Germinal center (tissue), 1 donor: Measurements from ENCODE around the gene ZBTB20.

ENCODE experiments used
- DNase-seq: peaks from one replicate; pipeline ENCODE4 v3.0.0; 2012; ENCODE audit warnings: mixed read lengths, low spot score

ZBTB20 gene

DNA sequence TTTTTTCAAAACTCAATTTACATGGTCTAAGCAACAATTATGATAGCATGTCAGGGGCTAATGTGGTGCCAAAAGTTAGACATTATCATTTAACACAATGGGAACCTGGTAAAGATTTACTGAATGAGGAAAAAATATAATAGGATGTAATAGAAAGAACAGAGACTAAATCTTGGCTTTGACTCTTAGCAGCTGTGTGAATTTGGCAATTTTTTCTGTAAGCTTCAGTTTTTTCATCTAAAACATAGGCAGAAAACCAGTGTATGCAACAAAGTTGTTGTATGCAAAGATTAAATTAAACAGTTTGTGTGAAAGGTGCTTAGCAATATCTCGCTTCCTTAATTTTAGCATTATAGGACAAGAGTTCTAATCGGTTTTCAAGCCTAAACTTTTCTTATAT is 57.6 kb downstream of the ZBTB20 start:
- no peak for DNase-seq

DNA sequence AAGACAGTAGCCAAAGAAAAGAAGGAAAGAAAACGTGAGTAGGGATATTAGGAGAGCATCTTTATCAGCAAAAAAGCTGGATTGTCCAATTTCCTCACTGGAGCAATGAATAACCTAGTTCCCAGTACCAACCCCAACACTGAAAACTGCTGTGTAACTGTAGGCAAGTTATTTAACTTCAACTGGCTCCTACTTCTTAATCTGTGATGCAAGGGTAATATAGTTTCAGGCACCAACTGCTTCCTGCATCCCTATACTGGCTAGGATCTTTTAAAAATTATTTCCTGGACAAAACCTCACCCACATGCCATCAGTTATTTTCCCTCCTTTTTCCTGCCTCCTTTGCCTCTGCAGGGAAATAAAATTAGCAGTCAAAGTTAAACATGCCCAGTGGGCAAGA is 59.6 kb downstream of the ZBTB20 start:
- no peak for DNase-seq

DNA sequence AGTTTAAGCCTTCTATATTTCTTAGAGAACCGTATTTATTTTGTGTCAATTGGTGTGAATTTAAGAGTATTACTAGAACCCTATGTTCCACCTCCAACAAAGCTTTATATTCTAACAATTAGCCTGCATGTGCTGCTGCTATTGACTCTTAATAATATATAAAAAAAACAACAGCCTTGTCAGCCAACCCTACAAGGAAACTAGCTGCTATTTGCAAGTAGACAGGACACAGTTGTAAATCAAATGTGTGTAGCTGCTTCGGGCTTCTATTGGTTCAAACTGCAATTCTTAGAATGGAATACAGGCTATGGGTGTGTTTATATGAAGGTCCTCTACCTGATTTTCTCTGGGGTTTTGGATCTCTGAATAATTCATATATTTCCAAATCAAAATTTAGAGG is 60.7 kb downstream of the ZBTB20 start:
- DNase-seq: no peak

DNA sequence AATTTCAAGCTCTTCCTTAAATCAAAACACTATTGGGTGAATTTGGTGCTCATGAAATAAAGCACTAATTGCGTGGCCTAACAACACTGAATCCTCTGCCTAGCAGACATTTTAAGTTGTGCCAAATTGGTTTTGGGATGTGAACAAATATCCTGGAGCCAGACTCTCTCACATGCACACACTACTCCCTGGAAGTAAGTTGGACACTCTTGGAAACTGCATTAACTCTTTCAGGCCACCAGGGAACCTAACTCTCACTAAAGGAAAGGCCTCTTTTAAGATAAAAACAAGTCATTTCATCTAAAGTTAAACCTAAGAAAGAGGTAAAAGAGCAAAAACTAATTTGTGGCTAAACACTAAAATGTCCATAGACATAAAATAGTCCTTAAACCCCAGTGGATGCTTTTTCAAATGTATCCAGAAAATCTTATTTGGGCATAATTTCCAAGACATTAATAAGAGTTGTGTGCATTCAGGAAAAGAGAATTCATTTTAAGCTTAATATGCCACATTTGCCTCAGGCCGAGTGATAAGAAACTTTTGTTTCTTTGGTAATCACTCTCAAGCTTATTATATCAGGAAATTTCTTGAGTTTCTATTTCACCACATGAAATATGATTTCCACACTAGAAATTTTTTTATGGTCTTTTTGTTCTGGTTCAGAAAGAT is 61.8 kb downstream of the ZBTB20 start:
- no peak for DNase-seq

DNA sequence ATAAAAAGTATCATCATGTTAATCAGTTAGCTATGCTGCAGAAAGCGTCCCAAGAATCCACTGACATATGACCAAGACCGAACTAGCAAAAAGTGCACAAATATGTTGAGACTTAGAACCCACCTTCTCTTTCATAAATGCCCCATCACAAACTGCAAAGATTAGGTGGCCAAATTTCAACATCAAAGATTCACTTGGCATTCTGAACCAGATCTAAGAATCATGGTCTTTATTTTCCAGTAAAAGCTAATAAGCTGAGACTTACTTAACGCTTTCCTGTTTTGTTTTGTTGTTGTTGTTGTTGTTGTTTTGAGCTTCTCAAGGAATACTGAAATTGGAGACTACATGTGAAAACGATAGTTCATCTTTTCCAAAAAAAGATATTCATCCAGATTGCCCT is 62.4 kb downstream of the ZBTB20 start:
- no peak for DNase-seq

DNA sequence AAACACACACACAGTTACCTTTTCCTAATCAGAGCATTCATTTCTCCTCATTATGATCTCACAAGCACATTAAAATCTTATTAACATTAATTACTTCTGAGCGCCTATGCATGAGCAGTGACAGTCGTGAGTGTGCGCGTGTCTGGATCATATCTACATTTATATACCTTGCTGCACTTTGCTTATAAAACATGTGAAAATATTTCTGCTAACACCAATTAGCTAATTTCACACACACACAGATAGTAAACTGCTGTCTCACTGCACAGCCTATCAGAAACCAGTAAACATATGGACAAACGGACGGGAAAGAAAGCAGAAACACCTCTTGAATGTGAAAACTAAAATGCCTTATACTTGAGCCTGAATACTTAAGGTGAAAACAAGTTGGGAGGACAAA is 64.8 kb downstream of the ZBTB20 start:
- no peak for DNase-seq

DNA sequence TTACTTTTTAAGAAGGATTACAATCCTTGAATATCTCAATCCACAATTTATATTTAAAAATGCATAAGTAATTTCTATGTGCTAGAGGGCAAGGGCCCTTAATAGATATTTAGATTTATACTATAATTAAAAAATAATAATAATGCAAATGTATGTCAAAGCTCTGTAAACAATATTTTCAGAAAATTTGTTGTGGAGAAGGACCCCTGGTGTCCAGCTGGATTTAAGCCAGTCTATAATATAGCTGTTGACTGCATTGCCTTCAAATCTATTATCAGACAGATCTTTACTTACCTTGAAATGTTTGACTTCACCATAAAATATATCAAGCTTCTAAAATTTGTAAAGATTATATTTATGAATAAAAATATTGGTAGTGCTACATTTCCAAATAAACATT is 65.6 kb downstream of the ZBTB20 start:
- DNase-seq: no peak

DNA sequence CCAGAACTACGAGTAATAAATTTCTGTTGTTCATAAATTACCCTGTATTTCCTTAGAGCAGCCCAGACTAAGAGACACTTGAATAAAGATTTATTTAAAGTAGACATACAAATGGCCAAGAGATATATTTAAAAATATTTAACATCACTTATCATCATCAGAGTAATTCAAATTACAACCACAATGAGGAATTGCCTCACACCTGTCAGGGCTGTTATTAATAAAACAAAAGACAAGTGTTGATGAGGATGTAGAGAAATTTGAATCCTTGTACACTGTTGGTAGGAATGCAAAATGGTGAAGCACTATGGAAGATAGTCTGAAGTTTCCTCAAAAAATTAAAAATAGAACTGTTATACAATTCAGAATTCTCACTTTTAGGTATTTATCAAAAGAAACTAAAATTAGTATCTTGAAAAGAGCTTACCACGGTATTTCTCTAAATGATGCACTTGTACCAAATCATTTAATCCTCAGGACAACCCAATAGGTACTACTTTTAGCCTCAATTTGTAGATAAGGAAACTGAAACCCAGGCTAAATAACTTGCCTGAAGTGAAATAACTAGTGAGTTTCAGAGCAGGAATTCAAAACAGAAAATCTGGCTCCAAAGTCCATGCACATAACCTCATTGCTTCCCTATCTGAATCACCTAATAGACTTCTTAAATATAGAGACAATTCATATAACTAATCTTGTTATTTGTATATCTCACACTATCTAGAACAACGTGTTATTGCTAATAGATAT is 69.4 kb downstream of the ZBTB20 start:
- DNase-seq: no peak

DNA sequence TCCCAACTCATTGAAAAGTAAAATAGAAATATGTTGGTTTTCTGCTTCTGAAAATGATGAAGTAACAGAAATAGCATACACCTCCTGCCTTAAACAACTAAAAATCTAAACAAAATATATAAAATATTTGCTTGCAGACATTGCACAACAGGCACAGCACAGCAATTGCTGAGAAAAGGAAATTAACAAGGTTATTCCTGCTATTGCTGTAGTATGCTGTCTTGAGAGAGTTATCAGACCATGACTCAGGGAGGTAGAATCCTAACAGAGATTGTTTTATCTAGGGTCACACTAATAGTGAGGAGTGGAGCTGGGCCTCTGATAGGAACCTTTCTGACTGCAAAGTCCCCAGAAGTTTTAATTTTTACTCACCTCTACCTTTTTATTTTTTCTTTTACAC is 72.6 kb downstream of the ZBTB20 start:
- DNase-seq: no peak

DNA sequence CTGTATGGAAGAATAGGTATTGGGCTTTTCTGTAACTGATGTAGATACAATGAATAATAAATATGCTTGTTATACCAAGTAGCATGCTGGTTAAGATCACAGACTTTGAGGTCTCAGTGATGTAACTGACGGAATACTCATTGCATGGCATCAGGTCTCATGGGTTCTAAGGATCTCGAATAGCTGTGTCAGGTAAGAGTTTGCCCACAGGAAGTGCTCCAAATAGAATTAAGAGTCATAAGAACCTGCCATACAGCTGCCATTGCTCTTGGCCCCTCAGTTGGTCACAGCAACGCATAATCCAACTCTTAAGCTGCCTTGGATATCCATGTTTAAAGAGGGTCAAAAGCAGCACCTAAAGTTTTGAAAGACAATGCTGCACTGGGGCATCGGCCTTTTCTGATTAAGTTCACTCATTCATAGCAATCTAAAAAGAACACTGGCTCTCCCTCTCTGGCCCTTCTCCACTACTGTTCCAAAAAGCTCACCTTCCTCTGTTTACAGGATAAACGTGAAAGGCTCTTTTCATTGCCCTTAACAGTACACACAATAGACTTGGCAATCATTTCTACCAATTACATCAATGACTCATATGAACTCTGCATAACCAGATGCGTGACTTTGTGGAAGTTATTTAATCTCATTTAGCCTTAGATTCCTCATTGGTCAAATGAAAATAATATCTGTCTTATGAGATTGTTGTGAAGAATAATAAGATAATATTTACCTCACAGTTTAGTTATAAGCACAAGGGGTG is 74.6 kb downstream of the ZBTB20 start:
- DNase-seq: no peak

DNA sequence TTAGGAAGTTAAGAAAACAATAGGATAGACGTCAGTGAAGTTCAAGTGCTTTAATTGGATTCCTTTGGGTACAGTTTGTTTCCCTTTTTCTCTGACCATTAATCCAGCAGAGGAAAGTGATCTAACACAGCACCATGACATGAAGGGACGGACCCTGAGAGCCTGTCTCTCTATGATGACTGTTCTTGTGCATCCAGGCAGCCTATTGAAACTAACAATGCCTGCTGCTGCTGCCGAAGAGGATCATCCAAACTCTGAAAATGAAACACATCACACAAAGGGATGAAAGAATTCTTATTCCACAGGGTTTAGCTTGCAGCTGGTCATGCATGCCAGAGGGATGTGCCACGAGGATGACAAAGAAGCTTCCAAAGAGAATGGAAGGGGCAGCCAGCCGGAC is 75.5 kb downstream of the ZBTB20 start:
- DNase-seq: no peak

DNA sequence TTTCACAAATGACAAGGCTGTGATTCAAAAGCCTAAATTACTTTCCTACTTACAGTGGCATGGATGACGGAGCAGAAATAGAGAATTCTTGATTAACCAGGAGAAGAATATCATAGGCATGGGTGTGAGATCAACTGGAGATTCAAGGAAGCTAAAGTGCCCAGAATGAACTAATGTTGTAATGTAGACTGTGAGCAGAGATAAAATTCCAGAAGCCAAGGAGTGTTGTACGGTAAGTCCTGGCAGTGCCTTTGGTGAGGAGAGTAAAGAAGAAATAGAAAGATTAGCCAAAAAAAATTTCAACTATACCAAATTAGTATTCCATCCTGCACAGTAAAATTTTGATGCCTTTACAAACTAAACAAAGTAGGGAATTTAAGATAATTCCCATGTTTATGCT is 75.9 kb downstream of the ZBTB20 start:
- no peak for DNase-seq

DNA sequence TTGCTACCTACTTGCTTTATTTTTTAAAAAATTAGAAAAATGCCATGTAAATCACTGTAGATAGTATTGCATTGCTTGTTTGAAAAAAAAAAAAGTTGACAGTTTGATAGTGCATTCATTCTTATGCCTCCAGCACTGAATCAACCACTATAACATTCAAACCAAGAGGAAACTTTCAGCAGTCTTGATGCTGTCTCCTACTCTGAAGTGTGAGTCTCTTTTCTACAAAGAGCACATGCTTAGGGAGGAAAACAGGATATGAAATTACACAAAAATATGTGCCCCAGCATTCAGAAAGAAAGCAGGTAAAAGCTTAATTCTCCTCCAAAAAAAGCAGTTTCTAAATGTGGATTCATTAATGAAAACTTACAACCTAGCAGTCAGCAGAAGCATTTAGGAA is 78.3 kb downstream of the ZBTB20 start:
- no peak for DNase-seq

DNA sequence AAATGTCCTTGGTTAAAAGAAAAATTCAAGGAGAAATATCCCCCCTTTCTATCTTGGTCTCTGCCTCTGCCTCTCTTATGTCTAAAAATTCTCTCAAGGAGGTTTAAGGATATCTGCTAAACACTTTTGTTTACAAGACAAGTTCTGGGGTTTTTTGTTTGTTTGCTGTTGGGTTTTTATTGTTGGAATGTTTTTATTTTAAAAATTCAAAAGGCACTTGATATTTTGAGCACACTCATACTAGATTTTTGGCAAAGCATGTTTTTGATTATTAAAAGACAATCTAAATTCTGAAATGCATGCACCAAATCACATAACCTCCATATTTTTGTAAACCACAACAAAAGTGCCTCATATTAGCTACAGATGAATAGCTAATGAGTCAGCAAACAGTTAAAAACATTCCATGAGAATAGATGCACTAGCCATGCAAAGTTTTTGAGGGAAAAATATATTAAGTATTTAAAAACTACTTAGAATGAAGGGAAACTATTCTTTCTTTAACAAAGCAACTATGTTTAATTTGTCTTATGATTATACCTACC is 84.6 kb downstream of the ZBTB20 start:
- DNase-seq: no peak

DNA sequence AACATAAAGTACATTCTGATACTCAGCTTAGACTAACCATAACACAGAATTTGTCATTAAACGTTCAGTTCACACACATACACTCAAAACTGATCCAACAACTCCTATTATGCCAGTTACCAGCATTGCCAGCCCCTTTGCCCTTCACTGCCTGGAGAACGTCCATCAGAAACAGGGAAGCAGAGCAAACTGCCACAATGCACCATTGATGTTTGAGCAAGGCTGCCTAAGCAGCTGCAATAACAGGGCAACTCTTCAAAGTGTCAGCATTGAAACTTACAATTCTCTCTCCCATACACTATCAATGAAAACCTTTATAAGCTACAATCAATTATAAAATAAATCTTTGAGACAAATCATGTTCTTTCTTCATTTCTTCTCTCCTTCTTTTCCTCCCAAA is 85.1 kb downstream of the ZBTB20 start:
- no peak for DNase-seq

DNA sequence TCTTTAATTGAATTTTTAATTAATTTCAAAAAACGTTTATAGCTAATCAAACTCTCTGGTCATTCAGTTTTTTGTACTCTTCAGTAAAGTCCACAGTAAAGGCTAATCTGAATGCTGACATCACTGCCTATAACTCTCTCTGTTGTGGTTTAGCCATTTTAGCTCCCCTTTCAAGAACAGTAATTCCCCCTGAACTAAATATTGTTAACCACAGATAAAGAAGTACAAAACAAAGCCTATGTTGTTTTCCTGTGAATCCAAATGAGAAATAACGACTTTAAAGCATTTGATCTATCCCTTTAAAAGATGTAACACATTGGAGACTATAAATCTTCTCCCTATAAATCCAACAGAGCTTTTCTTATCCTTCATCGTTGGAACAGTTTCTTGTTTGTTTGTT is 94.2 kb downstream of the ZBTB20 start:
- no peak for DNase-seq

DNA sequence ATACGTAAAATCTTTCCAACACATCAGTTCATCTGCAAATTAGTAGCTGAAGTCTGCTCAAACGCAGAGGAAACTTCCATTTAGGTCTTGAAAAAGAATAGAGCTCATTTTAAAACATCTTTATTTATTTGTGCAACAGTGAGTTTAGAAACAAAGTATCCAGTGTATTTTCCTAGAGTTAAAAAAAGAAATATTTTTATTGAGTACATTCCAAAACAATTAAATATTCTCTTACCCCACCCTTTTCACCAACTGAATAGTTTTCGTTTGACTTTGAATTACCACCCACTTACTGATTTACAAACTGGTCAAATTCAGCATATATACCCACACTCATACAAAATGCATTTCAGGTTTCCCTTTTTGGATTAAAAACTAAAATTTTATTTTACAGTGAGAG is 104.7 kb downstream of the ZBTB20 start:
- DNase-seq: no peak

DNA sequence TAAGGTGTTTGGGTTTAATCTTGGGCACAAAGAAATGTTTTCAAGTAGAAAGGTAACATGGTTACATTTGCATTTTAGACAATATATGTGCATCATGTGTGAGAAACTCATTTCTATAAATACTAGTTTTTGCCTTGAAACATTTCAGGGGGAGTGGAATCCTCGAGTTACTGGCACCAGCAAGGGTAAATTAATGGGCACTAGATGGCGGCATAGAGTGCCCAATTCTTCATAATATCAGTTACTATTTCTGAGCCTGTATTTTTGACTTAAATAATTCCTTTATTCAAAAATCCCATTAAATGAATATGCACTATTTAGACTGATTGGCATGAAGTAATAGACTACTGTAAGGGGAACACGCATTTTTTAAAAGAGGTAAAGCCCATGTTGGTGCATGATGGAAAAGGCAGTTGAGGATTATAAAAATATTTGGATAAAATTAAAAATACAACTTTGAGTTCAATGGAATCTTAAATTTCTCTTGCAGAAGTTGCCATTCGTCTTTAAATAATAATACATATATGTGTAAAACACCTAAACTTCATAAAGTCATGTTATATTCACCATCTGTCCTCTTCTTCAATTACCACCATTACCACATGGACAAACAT is 106.3 kb downstream of the ZBTB20 start:
- DNase-seq: peak; percentile 26

DNA sequence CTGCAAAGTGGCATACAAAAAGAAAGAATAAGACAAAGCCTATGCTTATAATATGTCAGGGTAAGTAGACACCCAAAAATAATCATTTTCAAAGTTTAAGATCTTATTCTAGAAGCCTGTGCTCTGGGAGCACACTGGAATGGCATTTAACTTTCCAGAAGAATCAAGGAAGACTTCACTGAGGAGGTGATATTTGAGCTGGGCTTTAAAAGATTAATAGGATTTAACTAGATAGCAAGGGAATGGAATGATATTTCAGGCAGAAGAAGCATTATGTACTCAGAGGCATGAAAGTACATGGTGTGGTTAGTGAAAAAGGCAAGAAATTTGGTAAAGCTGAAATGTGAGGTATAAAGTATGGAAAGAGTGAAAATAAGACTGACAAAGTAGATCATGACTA is 106.8 kb downstream of the ZBTB20 start:
- DNase-seq: no peak

DNA sequence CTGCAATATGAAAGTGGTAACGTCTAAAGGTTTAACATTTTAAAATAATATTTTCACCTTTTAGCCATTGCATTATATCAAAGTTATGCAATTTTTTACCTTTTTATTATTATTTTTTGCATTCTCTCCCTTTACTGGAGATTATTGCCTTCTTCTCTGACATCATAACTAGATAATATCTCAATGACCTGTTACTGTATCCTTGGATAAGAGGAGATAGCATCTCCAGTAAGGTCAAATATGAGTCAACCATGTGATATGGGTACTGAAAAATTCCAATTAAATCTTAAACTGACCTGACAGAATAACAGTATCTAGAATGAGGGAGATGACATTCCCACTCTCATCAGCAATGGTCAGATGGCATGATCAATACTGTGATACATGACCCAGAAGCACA is 108.3 kb downstream of the ZBTB20 start:
- DNase-seq: no peak

DNA sequence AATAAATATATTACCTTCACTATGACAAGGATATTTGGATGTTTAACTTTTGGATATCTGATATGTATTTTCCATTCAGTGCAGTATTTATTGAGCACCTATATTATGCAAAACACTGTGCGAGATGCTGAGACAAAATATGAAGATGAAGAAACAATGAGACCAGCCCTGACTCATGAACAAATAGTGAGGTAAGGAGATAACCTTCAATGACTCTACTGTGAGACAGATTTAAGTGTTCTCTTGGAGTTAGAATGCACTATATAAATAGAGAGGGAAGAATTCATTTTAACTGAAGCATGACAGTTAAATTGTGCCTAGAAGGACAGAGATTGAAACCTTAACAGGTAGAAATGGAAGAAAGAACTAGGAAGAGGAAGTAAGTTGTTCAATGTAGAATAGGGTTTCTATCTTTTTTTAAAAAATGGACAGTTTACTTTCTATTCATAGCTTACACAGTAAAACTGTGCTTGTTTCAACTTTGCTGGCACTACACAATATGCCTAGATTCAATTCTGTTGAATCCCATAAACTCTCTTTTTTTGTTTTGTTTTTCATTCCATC is 124.2 kb downstream of the ZBTB20 start:
- DNase-seq: no peak

DNA sequence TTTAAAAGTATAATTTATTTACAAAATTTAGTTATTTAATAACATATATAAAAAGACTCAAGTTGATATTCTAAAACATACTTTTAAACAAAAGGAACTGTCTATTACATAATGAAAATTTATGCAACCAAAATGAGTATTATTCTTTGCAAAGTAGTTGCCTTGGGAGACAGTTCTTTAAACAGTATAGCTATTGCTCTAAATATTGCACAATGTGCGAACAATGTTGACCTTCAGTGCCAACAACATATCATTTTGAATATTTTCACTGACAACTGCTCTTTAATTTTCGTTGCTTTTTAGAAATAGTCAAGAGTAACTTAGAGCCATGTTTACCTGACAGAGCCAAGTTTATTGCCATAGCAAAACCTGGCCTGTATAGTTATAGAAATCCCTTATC is 124.9 kb downstream of the ZBTB20 start:
- DNase-seq: no peak
